Lower leg skin (tissue), 4 donors: ENCODE data around the gene CTIF. TPM values are rescaled to one million over a fixed set of nuclear protein-coding genes. Genes with fewer than 3 reads are reported as not detected.

ENCODE experiments used
- DNase-seq, 2 donors: peaks; one replicate each; pipeline ENCODE4 v3.0.0-alpha.2; 2019; ENCODE audit warnings: low spot score in 2 of 2
- H3K4me3 ChIP-seq: fragments of 200-600 bp; sonication (generic); 2 replicates; pipeline ENCODE4 v1.5.1; 2017; ENCODE audit warnings: mild to moderate bottlenecking, low read depth; ENCODE audit not compliant: poor library complexity, severe bottlenecking
- CTCF ChIP-seq, 3 donors: fragments of 450-650 bp; IDR thresholded peaks; one replicate each; pipeline ENCODE4 v1.5.1; 2016; ENCODE audit warnings: antibody characterized with exemption in 3 of 3, mild to moderate bottlenecking in 3 of 3, moderate library complexity in 2 of 3
- POLR2A ChIP-seq, 2 donors: fragments of 450-650 bp; IDR thresholded peaks; one replicate each; pipeline ENCODE4 v1.6.1; 2016 to 2017; ENCODE audit warnings: antibody characterized with exemption in 2 of 2, mild to moderate bottlenecking in 1 of 2, moderate library complexity in 1 of 2
- WGBS, 2 donors: methylation state at CpG; one replicate each; pipeline ENCODE4 v1.1.5; 2018; 5-methylcytosine and 5-hydroxymethylcytosine counted together
- intact Hi-C: fragments of 100-400 bp; cut with DNase I; formaldehyde crosslinking; loops from one replicate; pipeline ENCODE4 v1.15.0; 2023; ENCODE audit warnings: low total_unique reads
- total RNA-seq, 4 donors: library from RNA; depleted of rRNA; stranded (reverse); fragments of >200 nt; gene quantifications; one replicate each; pipeline ENCODE4 v1.1.0, GENCODE V29; 2016

Gene CTIF
- total RNA-seq, 4 donors from 2014 or later: 22.6 to 44.0 (median 30.2) TPM

DNA sequence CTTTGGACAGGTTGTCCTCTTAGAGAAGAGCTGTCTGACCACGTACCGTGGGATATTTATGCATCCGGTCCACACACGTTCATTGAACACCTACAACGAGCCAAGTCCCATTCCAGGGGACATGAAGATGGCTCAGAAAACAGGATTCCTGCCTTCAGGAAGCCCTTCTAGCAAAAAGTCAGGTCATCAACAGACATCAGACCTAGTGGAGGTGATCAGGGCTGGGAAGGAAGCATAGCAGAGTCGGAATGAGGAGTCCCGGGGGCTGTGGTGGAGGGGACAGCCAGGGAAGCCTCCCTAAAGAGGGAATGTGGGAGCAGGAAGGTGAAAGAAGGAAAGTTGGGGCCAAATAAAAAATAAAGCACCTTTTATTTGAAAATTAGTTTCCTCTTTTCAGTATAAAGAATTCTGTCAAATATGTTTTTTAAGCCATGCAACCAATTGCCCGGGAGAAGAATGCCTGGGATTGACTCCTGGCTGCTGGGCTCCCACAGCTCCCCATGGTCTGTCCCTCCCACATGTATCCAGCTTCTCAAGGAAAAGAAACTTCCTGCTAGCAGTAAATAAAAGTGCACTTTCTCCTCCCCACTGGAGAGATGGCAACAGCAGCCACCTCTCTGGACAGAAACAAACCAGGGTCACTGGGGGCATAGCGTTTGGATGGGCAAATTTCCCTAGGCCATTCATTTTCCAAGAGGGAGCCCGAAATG lies 267.1 kb downstream of the CTIF start:
- peak in 1 of 2 donors; percentile 32 for DNase-seq
- intact Hi-C loops: no loop called here
- 79 to 85% methylated on average over 10 of the region's 10 CpGs for WGBS, 2 donors
- H3K4me3 ChIP-seq: no peak overlapping the region
- TF ChIP-seq CTCF (IDR thresholded peaks at IDR 0.05): no peak
- TF ChIP-seq POLR2A (IDR thresholded peaks at IDR 0.05): no peak

DNA sequence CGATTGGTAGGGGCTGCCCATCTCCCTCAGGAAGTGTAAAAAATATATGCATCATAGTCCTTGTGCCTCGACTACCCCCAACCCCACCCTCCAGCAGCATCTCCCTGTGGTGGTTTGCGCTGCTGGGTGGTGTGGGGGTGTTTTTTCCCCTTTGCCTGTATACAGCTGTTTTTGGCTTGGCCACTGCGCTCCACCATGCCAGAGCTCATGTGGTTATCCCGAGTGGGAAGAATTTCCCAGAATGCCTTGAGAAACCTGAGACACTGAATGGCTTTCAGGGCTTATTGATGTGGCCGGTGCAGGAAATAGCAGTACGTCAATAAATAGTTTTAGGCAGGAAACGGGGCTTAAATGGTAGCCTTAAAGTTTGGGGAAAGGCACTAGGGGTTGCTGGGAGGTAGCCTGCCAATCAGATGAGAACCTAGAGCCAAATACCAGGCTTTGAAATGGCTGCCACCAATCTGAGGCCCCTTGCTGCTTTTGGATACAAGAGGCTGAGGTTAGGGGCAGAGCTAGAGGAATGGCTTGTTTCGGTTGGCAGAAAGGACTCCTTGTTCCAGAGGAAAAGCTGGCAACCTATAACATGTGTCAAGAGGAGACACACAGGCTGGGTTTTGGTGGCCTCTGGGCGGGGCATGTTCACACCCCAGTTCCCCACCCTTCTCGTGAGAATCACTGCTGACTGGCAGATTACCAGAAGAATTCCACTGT lies 267.9 kb downstream of the CTIF start:
- WGBS, 2 donors: 53% methylated on average over 11 of the region's 11 CpGs
- TF ChIP-seq POLR2A (IDR thresholded peaks at IDR 0.05): no peak
- no peak for TF ChIP-seq CTCF (IDR thresholded peaks at IDR 0.05)
- no peak overlapping the region for H3K4me3 ChIP-seq
- peak; percentile 61 to 87 for DNase-seq
- intact Hi-C loops: no loop called here

GRCh38 chr18:48808476-48808875 lies 269.6 kb downstream of the CTIF start:
- TF ChIP-seq CTCF (IDR thresholded peaks at IDR 0.05) (no peak), POLR2A (IDR thresholded peaks at IDR 0.05) (no peak)
- intact Hi-C loops: no loop called here
- WGBS, 2 donors: 32 to 38% methylated on average over 1 of the region's 1 CpG
- no peak for DNase-seq
- H3K4me3 ChIP-seq: no peak overlapping the region

- intact Hi-C loops: no loop called here
- 80 to 88% methylated on average over 1 of the region's 1 CpG for WGBS, 2 donors
- TF ChIP-seq CTCF (IDR thresholded peaks at IDR 0.05): no peak
- no peak overlapping the region for H3K4me3 ChIP-seq
- DNase-seq: no peak
These were observed 270.5 kb downstream of the CTIF start for GRCh38 chr18:48809365-48809764.

DNA sequence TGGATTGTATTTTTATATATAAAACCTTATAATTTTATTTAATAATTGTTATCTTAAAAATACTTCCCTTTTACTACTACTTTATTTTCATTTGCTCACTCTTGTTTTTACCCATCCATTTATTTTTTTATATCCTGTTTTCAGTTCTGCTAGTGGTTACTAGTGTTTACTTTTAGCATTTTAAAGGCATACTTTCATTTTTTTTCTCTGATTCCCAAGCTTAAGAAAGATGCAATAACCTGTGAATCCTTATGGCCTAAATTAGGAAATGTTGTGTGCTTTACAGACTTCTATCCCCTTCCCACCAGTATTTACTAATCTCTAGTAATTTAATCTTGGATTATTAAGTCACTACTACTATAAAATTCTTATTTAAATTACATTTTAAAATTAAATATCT lies 272.0 kb downstream of the CTIF start:
- H3K4me3 ChIP-seq: no peak overlapping the region
- intact Hi-C loops: no loop called here
- TF ChIP-seq CTCF (IDR thresholded peaks at IDR 0.05) (no peak), POLR2A (IDR thresholded peaks at IDR 0.05) (no peak)
- DNase-seq: no peak
